HL-60 (cell line): ENCODE results near the gene XPO1.

Source experiments
- POLR2AphosphoS5 ChIP-seq: IDR thresholded peaks from 2 replicates; pipeline ENCODE4 v1.6.1; 2012; ENCODE audit warnings: low read depth
- TF ChIP-seq, protein P1 (sequence below): IDR thresholded peaks from one replicate; pipeline ENCODE4 v1.5.1; 2011; ENCODE audit warnings: low read length, control low read depth, inconsistent platforms; ENCODE audit not compliant: insufficient read depth

- no peak for TF ChIP-seq POLR2AphosphoS5
- TF ChIP-seq, protein P1, sequence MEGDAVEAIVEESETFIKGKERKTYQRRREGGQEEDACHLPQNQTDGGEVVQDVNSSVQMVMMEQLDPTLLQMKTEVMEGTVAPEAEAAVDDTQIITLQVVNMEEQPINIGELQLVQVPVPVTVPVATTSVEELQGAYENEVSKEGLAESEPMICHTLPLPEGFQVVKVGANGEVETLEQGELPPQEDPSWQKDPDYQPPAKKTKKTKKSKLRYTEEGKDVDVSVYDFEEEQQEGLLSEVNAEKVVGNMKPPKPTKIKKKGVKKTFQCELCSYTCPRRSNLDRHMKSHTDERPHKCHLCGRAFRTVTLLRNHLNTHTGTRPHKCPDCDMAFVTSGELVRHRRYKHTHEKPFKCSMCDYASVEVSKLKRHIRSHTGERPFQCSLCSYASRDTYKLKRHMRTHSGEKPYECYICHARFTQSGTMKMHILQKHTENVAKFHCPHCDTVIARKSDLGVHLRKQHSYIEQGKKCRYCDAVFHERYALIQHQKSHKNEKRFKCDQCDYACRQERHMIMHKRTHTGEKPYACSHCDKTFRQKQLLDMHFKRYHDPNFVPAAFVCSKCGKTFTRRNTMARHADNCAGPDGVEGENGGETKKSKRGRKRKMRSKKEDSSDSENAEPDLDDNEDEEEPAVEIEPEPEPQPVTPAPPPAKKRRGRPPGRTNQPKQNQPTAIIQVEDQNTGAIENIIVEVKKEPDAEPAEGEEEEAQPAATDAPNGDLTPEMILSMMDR, result no peak
These were observed 74.2 kb downstream of the XPO1 start for GRCh38 chr2:61463769-61464475.
